ENCODE measurements around the gene RAB36.

DNA sequence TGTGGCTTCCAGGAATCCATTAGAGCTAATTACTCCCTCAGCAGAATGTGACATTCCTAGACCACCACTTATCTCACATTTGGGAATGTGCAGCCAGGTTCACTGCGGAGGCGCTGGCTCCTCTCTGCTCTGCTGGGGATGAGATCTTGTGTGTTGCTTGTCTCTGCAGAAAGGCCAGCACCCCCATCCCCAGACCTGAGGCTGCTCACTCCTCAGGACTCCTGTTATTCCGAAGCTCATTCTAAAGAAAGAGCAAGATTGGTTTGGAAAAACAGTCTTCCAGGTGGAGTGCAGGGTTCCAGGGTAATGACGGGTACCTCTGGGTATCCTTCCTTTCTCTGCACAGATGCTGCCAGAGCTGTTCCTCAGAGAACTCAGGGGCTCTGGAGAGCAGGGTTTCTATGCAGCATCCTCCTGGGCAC, 24.3 kb upstream of the RAB36 start:
- TF ChIP-seq, protein P1, sequence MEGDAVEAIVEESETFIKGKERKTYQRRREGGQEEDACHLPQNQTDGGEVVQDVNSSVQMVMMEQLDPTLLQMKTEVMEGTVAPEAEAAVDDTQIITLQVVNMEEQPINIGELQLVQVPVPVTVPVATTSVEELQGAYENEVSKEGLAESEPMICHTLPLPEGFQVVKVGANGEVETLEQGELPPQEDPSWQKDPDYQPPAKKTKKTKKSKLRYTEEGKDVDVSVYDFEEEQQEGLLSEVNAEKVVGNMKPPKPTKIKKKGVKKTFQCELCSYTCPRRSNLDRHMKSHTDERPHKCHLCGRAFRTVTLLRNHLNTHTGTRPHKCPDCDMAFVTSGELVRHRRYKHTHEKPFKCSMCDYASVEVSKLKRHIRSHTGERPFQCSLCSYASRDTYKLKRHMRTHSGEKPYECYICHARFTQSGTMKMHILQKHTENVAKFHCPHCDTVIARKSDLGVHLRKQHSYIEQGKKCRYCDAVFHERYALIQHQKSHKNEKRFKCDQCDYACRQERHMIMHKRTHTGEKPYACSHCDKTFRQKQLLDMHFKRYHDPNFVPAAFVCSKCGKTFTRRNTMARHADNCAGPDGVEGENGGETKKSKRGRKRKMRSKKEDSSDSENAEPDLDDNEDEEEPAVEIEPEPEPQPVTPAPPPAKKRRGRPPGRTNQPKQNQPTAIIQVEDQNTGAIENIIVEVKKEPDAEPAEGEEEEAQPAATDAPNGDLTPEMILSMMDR (IDR thresholded peaks at IDR 0.05; ENCODE audit: poor library complexity), result no peak
- TF ChIP-seq EZH2phosphoT487 (IDR thresholded peaks at IDR 0.05; ENCODE audit: low read depth, severe bottlenecking, unreplicated experiment), result no peak
